ENCODE measurements around the gene P3H3. TPM values are rescaled to one million over a fixed set of nuclear protein-coding genes. Genes with fewer than 3 reads are reported as not detected.
"Not testable (repeated sequence)": the region's sequence is repeated elsewhere in the genome, so short reads cannot be mapped to it uniquely, and the experiment has no call there.

Gene P3H3
- total RNA-seq, 1 experiment from 2014 or later = 16.4 TPM

GRCh38 chr12:6863033-6863432 lies 34.8 kb downstream of the P3H3 start:
- no peak for DNase-seq (ENCODE audit: extremely low read depth, low read depth)

GRCh38 chr12:6863586-6864321 lies 35.5 kb downstream of the P3H3 start:
- DNase-seq (ENCODE audit: extremely low read depth, low read depth) = no peak

GRCh38 chr12:6865307-6865706 lies 37.1 kb downstream of the P3H3 start:
- DNase-seq (ENCODE audit: extremely low read depth, low read depth) = not testable (repeated sequence)

- no peak for DNase-seq (ENCODE audit: extremely low read depth, low read depth)
Measured at GRCh38 chr12:6866163-6866919, 38.1 kb downstream of the P3H3 start.

GRCh38 chr12:6866920-6867412 lies 38.8 kb downstream of the P3H3 start:
- DNase-seq (ENCODE audit: extremely low read depth, low read depth) = no peak

- DNase-seq (ENCODE audit: extremely low read depth, low read depth) = peak; percentile 63
Measured at GRCh38 chr12:6867413-6868210, 39.4 kb downstream of the P3H3 start, which contains the start of gene TPI1. Gene TPI1, plus strand, starts transcription at chr12:6867531. Its CDS starts 36 bp downstream, at chr12:6867567.

- no peak for DNase-seq (ENCODE audit: extremely low read depth, low read depth)
Measured at GRCh38 chr12:6868211-6869048, 40.2 kb downstream of the P3H3 start.

- DNase-seq (ENCODE audit: extremely low read depth, low read depth) = peak; percentile 58
Measured at GRCh38 chr12:6869049-6870021, 41.1 kb downstream of the P3H3 start.

- not testable (repeated sequence) for DNase-seq (ENCODE audit: extremely low read depth, low read depth)
Measured at GRCh38 chr12:6870304-6870703, 42.1 kb downstream of the P3H3 start.

GRCh38 chr12:6871052-6871957 lies 43.1 kb downstream of the P3H3 start:
- DNase-seq (ENCODE audit: extremely low read depth, low read depth) = no peak

GRCh38 chr12:6872073-6873048 lies 44.2 kb downstream of the P3H3 start:
- DNase-seq (ENCODE audit: extremely low read depth, low read depth) = peak; percentile 62

GRCh38 chr12:6873094-6874014 lies 45.1 kb downstream of the P3H3 start, which contains the start of gene SPSB2:
Gene SPSB2, minus strand, starts transcription at chr12:6873303. Its CDS starts 402 bp downstream, at chr12:6872901.
- peak; percentile 87 for DNase-seq (ENCODE audit: extremely low read depth, low read depth)

- DNase-seq (ENCODE audit: extremely low read depth, low read depth) = not testable (repeated sequence)
Measured at GRCh38 chr12:6874015-6874368, 45.8 kb downstream of the P3H3 start.

- not testable (repeated sequence) for DNase-seq (ENCODE audit: extremely low read depth, low read depth)
Measured at GRCh38 chr12:6879824-6880223, 51.6 kb downstream of the P3H3 start.

GRCh38 chr12:6883252-6883651 lies 55.0 kb downstream of the P3H3 start:
- DNase-seq (ENCODE audit: extremely low read depth, low read depth) = no peak

All from NCI-H460 (cell line).